RPMI7951 (cell line): ENCODE measurements around the gene UNC13B. TPM values are rescaled to one million over a fixed set of nuclear protein-coding genes. Genes with fewer than 3 reads are reported as not detected.
A peak's percentile ranks its signal among the peaks of the same experiment; 100 is the strongest.
"Not testable (repeated sequence)": the region's sequence is repeated elsewhere in the genome, so short reads cannot be mapped to it uniquely, and the experiment has no call there.

Source experiments
- DNase-seq: peaks from one replicate; pipeline ENCODE4 v3.0.0-alpha.2; 2012; ENCODE audit warnings: low read depth
- total RNA-seq: library from RNA; depleted of rRNA; stranded (reverse); fragments of >200 nt; shearing (Covaris generic); gene quantifications from 2 replicates; pipeline ENCODE4 v1.2.3, GENCODE V29; 2014; rRNA removed

The UNC13B gene
- 9.6 and 12.8 TPM in 2 replicates for total RNA-seq

GRCh38 chr9:35161713-35162604 lies at the start of gene UNC13B:
TSS of gene UNC13B (plus strand) at chr9:35162009. CDS start at chr9:35162284, 275 bp downstream.
- peak; percentile 93 for DNase-seq

DNA sequence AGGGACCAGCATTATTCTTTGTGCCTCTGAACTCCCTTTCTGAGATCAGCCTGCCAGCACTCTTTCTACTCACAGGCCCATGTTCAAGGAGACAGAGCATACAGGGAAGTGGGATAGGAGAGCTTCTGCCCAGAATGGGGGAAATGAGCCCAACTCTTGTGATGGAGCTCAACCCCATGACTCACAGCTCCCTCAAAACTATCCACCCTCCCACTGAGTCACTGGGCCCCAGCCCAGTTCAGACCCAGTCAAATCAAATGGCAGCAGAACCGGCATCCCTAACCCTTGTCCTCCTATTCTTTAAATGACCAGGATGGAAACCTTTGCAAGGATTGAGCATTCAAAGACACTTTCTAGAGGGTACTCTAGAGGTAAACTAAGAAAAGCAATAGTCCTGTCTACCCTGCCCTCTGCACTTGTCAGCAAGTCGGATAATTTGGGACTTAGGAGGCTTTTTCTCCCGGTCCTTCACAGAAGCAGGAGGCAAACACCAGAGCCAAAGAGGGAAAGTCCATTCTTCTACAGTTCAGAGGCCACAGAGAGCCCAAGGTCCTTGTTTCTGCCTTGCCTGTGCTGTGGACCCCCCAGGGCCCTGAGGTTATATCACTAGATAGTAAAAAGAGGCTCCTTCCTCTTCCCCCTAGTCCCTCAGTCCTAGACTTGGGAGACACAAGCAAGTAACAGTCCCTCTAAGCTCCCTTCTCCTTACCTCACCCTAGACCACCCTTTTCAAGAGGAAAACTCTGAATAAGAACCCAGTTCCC lies 49.4 kb upstream of the UNC13B start:
- peak; percentile 79 for DNase-seq

DNA sequence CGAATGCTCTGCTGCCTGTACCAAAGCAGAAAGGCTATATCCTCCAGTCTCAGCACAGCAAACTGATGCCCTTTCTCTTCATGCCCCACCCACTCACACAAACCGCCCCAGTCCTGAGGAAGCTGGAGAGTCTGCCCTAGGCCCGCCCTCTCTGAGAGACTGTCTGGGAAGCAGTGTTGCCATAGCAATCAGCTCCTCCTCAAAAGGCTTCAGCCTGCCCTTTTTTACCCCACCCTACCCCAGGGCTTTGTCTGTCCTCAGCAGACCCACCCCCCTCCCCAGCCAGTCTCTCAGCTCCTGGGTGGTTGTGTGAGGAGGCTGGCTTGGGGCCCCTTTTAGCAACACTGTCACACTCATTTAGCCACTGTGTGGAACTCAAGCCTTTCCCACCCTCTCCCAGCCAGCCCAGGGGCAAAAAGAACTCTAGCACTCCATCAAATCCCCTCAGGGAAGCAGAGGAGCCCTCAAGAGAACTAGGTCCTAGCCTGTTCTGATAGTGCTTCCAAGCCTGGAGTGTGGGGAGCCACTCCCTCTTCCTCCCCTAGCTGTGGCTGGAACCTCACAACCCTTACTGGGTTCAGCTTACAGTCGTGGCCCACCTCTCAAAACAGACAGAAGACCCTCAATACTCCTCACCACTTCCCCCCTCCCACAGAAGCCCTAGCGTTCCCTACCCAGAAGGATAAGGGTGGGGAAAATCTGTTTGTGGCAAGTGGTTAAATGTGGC lies 47.5 kb upstream of the UNC13B start:
- peak; percentile 97 for DNase-seq

DNA sequence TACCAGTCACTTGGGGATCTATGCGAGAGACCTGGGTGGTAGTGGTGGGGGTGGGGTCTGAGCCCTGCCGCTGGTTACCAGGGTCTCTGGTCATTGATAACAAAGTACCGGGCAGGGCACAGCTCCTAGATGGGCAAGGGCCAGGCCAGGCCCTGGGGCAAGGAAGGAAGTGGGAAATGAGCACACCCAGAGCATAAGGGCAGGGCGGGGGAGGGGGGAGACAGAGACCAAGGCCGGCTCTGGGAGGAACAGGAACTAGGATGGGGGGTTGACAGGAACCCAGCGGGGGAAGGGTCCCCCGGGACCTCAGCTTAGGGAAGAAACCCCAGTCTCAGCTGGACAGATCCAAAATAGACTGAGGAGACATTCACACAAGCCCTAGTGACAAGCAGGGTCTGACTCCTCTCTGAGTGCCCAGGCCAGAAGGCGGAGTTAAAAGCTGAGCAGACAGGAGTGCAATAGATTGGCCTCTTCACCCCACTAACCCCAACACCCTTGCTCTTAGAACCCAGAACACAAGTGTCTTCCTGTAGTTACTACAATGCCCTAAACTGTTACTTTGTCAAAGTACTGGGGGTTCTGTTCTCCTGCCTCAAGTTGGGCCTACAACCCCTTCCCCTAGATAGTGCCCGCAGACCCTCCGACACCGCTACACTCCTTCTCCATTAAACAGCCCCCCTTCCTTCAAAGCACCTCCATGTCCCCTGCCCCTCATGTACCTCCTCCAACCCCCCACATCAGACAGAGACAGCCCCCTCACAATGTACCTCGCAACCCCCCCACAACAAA lies 46.8 kb upstream of the UNC13B start:
- peak; percentile 75 for DNase-seq

GRCh38 chr9:35115680-35116538 lies 45.9 kb upstream of the UNC13B start, which contains the start of gene ATOSB:
TSS of gene ATOSB (minus strand) at chr9:35115862. CDS start at chr9:35108274, 7,588 bp downstream.
- DNase-seq, result peak; percentile 96

GRCh38 chr9:35116539-35116897 lies 45.3 kb upstream of the UNC13B start:
- DNase-seq, result no peak

GRCh38 chr9:35116898-35117551 lies 44.8 kb upstream of the UNC13B start:
- peak; percentile 89 for DNase-seq

DNA sequence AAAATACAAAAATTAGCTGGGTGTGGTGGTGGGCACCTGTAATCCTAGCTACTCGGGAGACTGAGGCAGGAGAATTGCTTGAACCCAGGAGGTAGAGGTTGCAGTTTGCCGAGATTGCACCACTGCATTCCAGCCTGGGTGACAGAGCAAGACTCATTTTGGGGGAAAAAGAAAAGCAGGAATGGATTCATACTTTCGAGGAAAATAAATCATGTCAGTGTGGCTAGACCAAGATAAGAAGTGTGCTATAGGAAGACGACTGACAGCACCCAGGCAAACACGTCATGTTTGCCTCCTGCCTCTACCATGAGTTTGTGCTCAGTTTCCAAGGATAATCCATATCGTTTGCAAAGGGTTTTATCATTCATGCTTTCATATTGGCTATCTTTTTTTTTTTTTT lies 26.9 kb upstream of the UNC13B start:
- DNase-seq, result no peak

GRCh38 chr9:35135988-35136387 lies 25.8 kb upstream of the UNC13B start:
- DNase-seq, result no peak

DNA sequence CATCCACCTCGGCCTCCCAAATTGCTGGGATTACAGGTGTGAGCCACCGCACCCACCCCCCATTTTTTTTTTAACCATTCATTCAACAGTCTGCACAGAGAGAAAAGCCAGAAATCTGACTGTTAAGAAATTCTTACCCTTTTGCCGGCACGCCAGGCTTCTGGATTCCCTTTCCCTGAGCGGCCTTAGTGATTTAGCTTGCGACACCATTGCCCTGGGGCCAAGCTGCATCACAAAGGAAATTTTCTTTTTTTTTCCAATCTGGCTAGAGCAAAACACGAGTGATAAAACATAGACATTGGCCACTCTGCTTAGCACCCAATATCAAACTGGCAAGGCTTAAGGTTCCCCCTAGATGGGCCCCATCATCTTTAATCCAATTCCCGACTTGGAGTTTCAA lies 24.9 kb upstream of the UNC13B start:
- DNase-seq, result peak; percentile 39

DNA sequence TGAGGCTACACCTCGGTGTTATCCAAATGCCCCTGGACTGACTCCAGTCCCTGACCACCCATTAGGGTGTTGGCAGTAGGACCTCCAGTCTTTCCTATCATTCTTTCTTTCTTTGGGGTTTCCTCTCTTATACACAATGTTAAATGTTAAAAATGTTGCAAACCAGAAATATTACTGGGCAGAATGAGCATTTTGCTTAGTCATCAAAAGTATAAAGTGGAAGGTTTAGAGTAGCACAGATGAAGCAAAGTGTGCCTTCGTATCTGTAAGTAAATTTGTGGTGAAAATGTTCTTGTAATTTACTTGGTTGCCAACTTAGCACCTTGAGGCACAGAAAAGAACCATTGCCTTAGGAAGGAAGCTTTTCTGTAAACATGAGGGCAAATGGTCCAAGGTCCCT lies 21.7 kb upstream of the UNC13B start:
- no peak for DNase-seq

- DNase-seq, result no peak
Observed at GRCh38 chr9:35142037-35142436, 19.8 kb upstream of the UNC13B start.

GRCh38 chr9:35147941-35148563 lies 13.8 kb upstream of the UNC13B start:
- not testable (repeated sequence) for DNase-seq

DNA sequence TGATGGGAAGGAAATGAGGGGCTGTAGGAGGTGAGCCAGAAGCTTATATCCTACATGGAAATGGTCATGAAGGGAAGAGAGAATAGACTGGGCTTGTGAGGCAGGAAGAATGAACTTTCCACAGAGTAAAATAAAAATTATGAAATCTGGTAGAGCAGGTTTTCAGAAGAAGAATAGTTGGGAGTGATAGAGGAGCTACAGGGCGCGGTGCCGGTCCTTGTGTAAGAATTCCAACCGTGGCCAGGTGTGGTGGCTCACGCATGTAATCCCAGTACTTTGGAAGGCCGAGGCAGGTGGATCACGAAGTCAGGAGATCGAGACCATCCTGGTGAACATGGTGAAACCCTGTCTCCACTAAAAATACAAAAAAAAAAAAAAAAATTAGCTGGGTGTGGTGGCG lies 8.9 kb upstream of the UNC13B start:
- no peak for DNase-seq

GRCh38 chr9:35156781-35157180 lies 5.0 kb upstream of the UNC13B start:
- no peak for DNase-seq

DNA sequence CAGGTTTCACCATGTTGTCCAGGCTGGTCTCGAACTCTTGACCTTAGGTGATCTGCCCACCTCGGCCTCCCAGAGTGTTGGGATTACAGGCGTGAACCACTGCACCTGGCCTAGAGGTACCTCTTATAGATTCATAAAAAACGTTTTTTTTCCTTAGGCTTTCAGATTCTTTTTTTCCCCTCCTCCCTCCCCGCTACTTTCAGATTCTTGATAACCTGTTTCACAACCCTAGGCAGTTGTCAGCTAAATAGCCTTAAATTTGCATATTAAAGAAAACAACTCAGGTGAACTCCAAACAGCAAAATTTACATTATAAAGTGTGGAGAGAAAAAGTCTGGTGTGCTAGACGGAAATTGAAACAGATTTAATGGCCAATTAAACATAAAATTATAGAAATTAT lies 4.0 kb upstream of the UNC13B start:
- not testable (repeated sequence) for DNase-seq

GRCh38 chr9:35158501-35159280 lies 3.1 kb upstream of the UNC13B start:
- DNase-seq, result no peak

DNA sequence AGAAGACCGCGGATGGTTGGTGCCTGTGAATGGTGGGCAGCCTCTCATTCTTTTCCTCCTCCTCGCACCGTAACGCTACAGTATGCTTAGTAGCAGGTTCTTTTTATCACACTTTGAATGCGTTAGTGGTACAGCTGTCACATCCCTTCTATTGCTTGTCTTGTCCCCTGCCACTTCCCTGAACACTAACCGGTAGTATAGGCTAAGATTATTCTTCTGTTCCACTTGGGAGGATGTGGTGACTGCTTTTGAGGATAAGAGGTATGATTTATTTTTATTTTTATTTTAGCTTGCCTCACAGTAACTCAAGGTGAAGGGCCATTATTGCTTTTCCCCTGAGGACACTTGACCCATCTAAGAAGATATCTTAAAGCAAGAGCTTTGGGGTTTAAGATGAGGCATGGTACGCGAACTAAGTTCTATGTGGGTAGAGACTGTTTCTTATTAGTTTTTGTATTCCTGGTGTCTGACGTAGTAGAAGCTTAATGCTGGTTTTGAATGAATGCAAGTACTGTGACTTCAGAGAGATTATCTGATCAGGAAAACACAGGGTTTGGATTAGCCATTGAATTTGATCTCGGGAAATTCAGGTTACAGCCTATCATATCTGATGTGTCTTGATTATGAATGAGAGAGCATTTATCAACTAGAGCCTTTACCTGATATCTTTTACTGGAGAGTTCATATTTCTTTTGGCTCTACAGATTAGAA lies 951 bp downstream of the UNC13B start:
- no peak for DNase-seq
